OCI-LY3 (cell line): ENCODE measurements around the gene EHBP1L1.

ENCODE experiments used
- H2AFZ ChIP-seq: fragments of 200-600, 300-600 bp; shearing (Covaris generic); 2 replicates; pipeline ENCODE4 v1.6.0; 2014; ENCODE audit warnings: antibody characterized with exemption, low read depth, low read length
- H3K27ac ChIP-seq: fragments of 200-600, 300-600 bp; sonication (generic); 2 replicates; pipeline ENCODE4 v1.5.1; 2014; ENCODE audit warnings: mild to moderate bottlenecking, low read length, moderate library complexity, mixed read lengths
- H3K27me3 ChIP-seq: fragments of 200-600, 300-600 bp; sonication (generic); 2 replicates; pipeline ENCODE4 v1.6.1; 2014; ENCODE audit warnings: low read depth, low read length, mixed read lengths
- H3K36me3 ChIP-seq: fragments of 200-600, 300-600 bp; sonication (generic); replicated peaks from 2 replicates; pipeline ENCODE3; 2014; ENCODE audit warnings: low read depth, low read length, mixed read lengths
- H3K4me1 ChIP-seq: fragments of 300-600, 200-600 bp; sonication (generic); 2 replicates; pipeline ENCODE4 v1.6.1; 2014; ENCODE audit warnings: low read length, mixed read lengths
- H3K4me2 ChIP-seq: fragments of 200-600, 300-600 bp; sonication (generic); 2 replicates; pipeline ENCODE4 v1.6.1; 2014; ENCODE audit warnings: low read length, mixed read lengths
- H3K4me3 ChIP-seq: fragments of 300-600, 200-600 bp; sonication (generic); 2 replicates; pipeline ENCODE4 v1.5.1; 2014; ENCODE audit warnings: antibody characterized with exemption, mild to moderate bottlenecking, low read length, moderate library complexity
- H3K79me2 ChIP-seq: fragments of 300-600, 200-600 bp; shearing (Covaris generic); 2 replicates; pipeline ENCODE4 v1.6.1; 2014; ENCODE audit warnings: mild to moderate bottlenecking, low read length, mixed read lengths
- H3K9ac ChIP-seq: fragments of 300-600, 200-600 bp; shearing (Covaris generic); 2 replicates; pipeline ENCODE4 v1.6.0; 2014; ENCODE audit warnings: mild to moderate bottlenecking, low read length, moderate library complexity
- H3K9me3 ChIP-seq: fragments of 200-600, 300-600 bp; shearing (Covaris generic); 2 replicates; pipeline ENCODE4 v1.6.1; 2014; ENCODE audit warnings: low read length, mixed read lengths; ENCODE audit not compliant: insufficient read depth
- H4K20me1 ChIP-seq: fragments of 200-600, 300-600 bp; sonication (generic); 2 replicates; pipeline ENCODE4 v1.6.1; 2016; ENCODE audit warnings: low read length, mixed read lengths; ENCODE audit not compliant: insufficient read depth
- EZH2phosphoT487 ChIP-seq: fragments of 200-600 bp; shearing (Covaris generic); IDR thresholded peaks from 2 replicates; pipeline ENCODE4 v1.6.1; 2018; ENCODE audit warnings: antibody characterized with exemption, mixed run types, low read depth
- TF ChIP-seq, protein P1 (sequence below): fragments of 200-600, 300-600 bp; sonication (generic); IDR thresholded peaks from 2 replicates; pipeline ENCODE4 v1.5.1; 2014; ENCODE audit warnings: antibody characterized with exemption, low read length, low read depth

The EHBP1L1 gene

DNA sequence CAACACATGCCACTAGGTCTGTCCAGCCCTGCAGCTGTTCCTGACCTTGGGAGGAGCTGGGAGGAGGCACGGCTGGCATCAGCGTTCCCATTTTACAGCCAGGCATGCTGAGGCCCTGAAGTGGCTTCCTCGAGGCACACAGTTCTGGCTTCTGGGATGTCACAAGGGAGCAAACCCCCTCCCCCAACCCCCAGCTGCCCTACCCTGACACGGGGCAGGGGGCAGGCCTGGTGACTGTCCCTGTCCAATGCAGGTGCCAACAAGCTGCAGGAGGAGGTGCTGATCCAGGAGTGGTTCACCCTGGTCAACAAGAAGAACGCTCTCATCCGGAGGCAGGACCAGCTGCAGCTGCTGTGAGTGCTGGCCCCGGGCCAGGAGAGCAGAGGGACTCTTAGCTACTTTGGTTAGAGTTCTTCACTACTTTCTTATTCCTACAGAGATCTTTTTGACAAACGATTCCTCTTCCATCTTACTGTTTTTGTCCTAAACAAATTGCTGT is 14.4 kb downstream of the EHBP1L1 start:
- H3K4me3 ChIP-seq = no peak overlapping the region
- TF ChIP-seq EZH2phosphoT487 = no peak
- TF ChIP-seq, protein P1, sequence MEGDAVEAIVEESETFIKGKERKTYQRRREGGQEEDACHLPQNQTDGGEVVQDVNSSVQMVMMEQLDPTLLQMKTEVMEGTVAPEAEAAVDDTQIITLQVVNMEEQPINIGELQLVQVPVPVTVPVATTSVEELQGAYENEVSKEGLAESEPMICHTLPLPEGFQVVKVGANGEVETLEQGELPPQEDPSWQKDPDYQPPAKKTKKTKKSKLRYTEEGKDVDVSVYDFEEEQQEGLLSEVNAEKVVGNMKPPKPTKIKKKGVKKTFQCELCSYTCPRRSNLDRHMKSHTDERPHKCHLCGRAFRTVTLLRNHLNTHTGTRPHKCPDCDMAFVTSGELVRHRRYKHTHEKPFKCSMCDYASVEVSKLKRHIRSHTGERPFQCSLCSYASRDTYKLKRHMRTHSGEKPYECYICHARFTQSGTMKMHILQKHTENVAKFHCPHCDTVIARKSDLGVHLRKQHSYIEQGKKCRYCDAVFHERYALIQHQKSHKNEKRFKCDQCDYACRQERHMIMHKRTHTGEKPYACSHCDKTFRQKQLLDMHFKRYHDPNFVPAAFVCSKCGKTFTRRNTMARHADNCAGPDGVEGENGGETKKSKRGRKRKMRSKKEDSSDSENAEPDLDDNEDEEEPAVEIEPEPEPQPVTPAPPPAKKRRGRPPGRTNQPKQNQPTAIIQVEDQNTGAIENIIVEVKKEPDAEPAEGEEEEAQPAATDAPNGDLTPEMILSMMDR = no peak
- no peaks in the 10 kb centered on the region for H4K20me1 ChIP-seq
- no peaks in the 10 kb centered on the region for H3K79me2 ChIP-seq
- H3K36me3 ChIP-seq = peaks cover 7% of the 10 kb centered on the region
- peaks cover 48% of the 10 kb centered on the region for H3K4me1 ChIP-seq
- no peaks in the 10 kb centered on the region for H3K9me3 ChIP-seq
- H3K9ac ChIP-seq = no peak overlapping the region
- peak overlapping the region; percentile 50 for H3K4me2 ChIP-seq
- no peak overlapping the region for H2AFZ ChIP-seq
- H3K27me3 ChIP-seq = no peaks in the 10 kb centered on the region
- peak overlapping the region; percentile 25 for H3K27ac ChIP-seq

DNA sequence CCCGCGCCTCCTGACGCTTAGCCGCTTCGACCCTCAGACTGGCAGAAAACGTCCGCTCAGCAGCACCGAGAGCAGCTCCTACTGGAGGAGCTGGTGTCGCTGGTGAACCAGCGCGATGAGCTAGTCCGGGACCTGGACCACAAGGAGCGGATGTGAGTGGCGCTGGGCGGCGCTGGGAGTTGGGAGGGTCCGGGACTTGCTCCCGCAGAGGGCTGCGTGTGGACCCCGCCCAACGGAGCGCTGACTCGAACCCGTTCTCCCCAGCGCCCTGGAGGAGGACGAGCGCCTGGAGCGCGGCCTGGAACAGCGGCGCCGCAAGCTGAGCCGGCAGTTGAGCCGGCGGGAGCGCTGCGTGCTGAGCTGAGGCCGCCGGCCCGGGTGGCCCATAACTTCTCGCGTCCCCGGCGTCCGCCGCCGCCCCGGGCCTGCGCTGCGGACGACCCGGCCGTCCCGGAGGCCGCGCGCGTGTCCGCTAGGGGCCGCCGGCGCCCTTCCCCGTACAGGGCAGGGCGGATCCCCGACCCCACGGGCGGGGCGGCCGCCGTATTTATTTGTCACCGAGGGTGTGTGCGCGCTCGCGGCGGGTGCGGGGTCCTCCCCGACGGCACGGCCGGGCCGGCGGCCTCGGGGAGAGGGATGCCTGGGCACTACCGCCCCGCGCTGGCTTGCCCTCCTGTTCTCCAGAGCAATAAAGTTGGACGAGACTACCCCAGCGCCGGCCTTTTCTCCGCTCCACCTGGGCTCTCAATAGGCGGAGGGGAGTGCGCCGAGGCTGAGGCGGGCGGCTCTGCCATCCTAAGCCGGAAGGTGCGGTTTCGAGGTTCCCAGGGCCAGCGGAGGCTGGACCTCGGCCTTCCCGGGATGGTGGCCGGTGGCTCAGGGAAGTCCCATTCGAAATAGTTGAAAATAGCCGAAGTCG is 16.3 kb downstream of the EHBP1L1 start:
- Histone ChIP-seq H2AFZ (no peak overlapping the region), H3K9ac (no peak overlapping the region), H3K4me1 (peaks cover 35% of the 10 kb centered on the region), H3K27me3 (no peaks in the 10 kb centered on the region), H3K79me2 (no peaks in the 10 kb centered on the region), H4K20me1 (no peaks in the 10 kb centered on the region), H3K4me3 (no peak overlapping the region), H3K27ac (no peak overlapping the region), H3K36me3 (peaks cover 4% of the 10 kb centered on the region), H3K9me3 (no peaks in the 10 kb centered on the region), H3K4me2 (no peak overlapping the region)
- TF ChIP-seq EZH2phosphoT487 = no peak
- TF ChIP-seq, protein P1 = no peak

DNA sequence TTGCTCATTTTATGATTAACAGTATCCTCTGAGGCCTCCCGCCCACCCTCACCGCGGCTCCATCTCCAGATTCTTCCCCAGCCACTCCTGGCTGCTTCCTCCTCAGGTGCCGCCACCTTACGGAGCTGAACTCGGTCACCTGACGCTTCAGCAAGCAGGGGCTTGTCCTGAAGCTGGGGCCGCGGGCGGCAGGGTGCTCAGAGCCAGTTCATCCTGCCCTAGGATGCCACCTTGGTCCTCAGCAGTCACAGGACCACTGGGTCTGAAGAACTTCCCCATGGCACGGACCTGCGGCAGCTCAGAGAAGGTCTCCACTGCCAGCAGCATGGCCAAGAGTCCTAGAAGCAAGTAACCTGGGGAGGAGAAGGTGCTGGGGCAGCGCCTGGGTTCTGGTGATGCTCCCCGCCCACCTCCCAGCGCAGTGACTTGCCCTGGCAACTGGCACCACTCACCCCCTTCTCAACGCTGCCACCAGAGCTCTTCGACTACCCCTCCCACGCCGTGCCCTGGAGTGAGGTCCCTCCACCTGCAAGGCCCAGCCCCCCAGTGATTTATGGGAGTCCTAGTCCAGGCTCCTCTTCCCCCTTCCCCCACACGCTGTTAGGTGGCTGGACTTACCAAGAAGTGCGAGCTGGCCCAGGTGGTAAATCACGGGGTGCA is 17.1 kb downstream of the EHBP1L1 start:
- peaks cover 10% of the 10 kb centered on the region for H3K36me3 ChIP-seq
- no peak for TF ChIP-seq EZH2phosphoT487
- TF ChIP-seq, protein P1 = no peak
- no peak overlapping the region for H3K4me3 ChIP-seq
- H3K27ac ChIP-seq = no peak overlapping the region
- no peak overlapping the region for H2AFZ ChIP-seq
- H3K79me2 ChIP-seq = no peaks in the 10 kb centered on the region
- no peak overlapping the region for H3K4me2 ChIP-seq
- no peaks in the 10 kb centered on the region for H3K9me3 ChIP-seq
- H3K4me1 ChIP-seq = peaks cover 27% of the 10 kb centered on the region
- H4K20me1 ChIP-seq = no peaks in the 10 kb centered on the region
- no peak overlapping the region for H3K9ac ChIP-seq
- H3K27me3 ChIP-seq = no peaks in the 10 kb centered on the region
